ENCODE results near the gene HIBCH. TPM values are rescaled to one million over a fixed set of nuclear protein-coding genes. Genes with fewer than 3 reads are reported as not detected.

HIBCH gene
- total and polyA plus RNA-seq, 5 donors, result 25.2 to 48.5 (median 36.8) TPM

Other genes starting within 250 kb of the HIBCH start
- gene INPP1, start 23.8 kb upstream of the HIBCH start, total RNA-seq, result 10 to 100 TPM; 40.1 to 46.3 (median 43.2) TPM
- gene INPP1, start 23.8 kb upstream of the HIBCH start, polyA plus RNA-seq, result 35.7 TPM
- gene MFSD6, start 88.5 kb upstream of the HIBCH start, total RNA-seq, result 10 to 100 TPM; 29.3 to 32.7 (median 30.3) TPM
- gene MFSD6, start 88.5 kb upstream of the HIBCH start, polyA plus RNA-seq, result 14.7 TPM
- gene NEMP2, start 214.9 kb upstream of the HIBCH start, total RNA-seq, result 1 to 10 TPM; 3.7 to 8.9 (median 6.2) TPM
- 0.84 TPM for gene NEMP2, start 214.9 kb upstream of the HIBCH start, polyA plus RNA-seq

Measured in right cardiac atrium (tissue), 5 donors.